DOHH2 (cell line): ENCODE data around the gene NEDD4L.

Source experiments
- CTCF ChIP-seq: fragments of 200-600 bp; sonication (generic); IDR thresholded peaks from one replicate; pipeline ENCODE4 v1.5.1; 2014; ENCODE audit warnings: antibody characterized with exemption, mild to moderate bottlenecking, low read depth, low read length; ENCODE audit not compliant: poor library complexity, severe bottlenecking
- EZH2phosphoT487 ChIP-seq: fragments of 200-600 bp; sonication (generic); IDR thresholded peaks from 2 replicates; pipeline ENCODE4 v1.6.1; 2017; ENCODE audit warnings: borderline replicate concordance, mild to moderate bottlenecking, antibody characterized with exemption, low read length, moderate library complexity, mixed read lengths

GRCh38 chr18:58201268-58201667 lies 157.2 kb downstream of the NEDD4L start:
- no peak for TF ChIP-seq CTCF
- no peak for TF ChIP-seq EZH2phosphoT487
